ENCODE data around the gene DOP1B.
"Not testable (repeated sequence)": the region's sequence is repeated elsewhere in the genome, so short reads cannot be mapped to it uniquely, and the experiment has no call there.

The DOP1B gene

DNA sequence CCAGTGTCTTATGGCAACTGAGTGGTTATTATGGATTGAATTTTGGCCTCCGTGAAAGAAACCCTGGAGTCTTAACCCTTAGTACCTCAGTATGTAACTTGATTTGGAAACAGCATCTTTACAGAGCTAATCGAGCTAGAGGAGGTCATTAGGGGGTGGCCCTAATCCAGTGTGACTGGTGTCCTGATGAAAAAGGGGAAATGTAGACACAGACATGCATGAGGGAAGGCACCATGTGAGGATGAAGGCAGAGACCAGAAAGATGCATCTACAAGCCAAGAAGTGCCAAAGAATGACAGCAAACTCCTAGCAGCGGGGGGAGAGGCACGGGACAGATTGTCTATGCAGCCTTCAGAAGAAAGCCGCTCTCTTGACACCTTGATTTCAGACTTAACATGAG lies 14.7 kb downstream of the DOP1B start:
- no peak for DNase-seq (ENCODE audit: low spot score)

DNA sequence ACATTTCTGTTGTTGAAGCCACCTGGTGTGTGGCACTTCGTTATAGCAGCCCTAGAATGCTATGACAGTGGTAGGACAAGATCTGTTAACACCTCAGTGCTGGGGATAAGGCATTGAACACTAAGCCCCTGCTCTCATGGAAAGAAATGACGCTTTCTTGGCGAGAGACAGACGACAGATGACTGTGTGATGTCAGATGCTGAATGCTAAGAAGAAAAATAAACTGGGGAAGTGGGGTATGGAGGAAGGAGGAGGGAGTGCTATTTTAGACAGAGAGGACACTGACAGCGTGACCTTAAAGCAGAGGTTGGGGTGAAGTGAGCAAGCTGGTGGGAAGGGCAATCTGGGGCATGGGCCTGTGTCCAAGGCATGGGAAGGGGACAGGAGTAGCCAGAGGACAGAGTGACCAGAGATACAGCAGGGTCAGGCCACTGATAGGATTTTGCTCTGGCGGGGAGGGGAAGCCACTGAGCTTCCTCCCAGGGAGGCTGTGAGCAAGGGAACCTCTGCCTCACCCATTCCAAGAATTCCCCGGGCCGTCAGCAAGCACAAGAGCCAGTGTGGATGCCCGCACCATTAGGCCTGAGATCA lies 15.2 kb downstream of the DOP1B start:
- DNase-seq (ENCODE audit: low spot score): no peak

- DNase-seq (ENCODE audit: low spot score): no peak
These were observed 18.2 kb downstream of the DOP1B start for GRCh38 chr21:36174780-36175179.

DNA sequence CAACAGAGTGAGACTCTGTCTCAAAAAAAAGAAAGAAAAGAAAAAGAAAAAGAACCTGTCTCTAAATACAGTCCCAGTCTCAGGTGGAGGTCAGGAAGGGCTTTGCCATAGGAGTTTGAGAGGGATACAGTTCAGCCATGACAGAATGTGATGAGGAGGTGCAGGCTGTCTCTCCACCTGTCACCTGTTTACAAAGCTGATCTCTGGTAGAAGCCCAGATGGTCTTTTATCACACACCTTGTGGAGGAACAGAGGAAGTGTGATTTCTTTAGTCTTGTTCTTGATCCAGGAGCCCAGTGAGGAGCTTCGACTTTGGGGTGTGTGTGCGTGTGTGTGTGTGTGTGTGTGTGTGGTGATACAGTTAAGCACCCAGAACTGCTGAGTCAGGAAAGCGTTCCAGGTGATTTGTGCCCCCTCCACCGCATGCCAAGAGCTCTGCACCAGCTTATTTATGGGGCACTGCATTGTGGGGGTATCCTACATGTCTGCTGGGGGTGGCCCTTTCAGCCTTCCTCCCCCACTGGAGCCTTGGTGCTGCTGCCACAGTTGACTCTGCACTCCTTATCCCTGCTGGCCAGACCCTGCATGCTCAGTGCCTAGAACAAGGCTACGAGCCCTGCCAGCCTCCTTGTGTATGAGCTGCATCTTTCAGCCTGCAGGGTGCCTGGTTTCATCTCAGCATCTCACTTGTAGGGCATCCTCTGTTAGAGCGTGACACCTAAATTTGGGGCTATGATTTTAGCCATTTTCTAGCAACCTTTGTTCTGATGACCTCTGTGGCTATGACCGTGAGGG lies 19.3 kb downstream of the DOP1B start:
- DNase-seq (ENCODE audit: low spot score): no peak

DNA sequence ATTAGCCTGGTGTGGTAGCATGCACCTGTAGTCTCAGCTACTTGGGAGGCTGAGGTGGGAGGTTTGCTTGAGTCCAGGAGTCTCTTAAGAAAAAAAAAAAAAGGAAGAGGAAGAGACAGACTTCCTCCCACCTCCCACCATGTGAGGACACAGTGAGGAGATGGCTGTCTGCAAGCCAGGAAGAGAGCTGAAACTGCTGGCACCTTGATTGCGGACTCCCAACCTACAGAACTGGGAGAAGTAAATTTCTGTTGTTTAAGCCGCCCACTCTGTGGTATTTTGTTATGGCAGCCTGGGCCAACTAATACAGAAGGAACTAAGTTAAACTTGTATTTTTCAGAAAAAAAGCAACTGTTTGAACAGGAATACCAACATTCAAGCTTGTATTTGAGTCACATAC lies 21.7 kb downstream of the DOP1B start:
- DNase-seq (ENCODE audit: low spot score): no peak

DNA sequence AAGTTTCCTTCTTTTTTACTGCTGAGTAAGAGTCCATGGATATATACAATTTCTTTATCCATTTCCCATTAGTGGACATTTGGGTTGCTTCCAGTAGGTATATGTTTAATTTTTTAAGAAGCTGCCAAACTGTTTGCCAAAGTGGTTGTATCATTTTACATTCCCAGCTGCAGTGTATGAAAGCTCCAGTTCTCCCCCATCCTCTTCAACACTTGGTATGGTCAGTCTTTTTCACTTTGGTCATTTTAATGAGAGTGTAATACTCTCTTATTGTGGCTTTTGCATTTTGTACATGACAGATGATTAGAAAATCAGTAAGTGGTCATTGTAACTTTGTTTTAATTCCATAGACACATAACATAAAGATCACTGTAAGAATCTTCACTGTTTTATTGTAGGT lies 22.5 kb downstream of the DOP1B start:
- DNase-seq (ENCODE audit: low spot score): no peak

DNA sequence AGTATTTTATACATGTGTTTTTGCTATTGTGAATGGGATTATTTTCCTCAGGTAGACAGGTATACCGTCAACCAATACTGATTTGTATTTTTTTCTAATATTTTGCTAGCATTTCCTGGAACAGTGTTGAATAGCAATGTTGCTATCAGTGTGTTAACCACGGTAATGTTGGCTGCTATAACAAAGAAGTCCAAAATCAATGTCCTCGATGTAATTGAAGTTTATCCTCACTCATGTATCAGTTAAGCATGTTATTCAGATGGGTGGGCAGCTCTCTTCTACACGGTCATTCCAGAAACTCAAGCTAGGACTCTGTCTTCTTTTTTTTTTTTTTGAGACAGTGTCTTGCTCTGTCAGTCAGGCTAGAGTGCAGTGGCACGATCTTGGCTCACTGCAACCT lies 24.3 kb downstream of the DOP1B start:
- no peak for DNase-seq (ENCODE audit: low spot score)

- no peak for DNase-seq (ENCODE audit: low spot score)
These were observed 26.6 kb downstream of the DOP1B start for GRCh38 chr21:36183144-36183795.

DNA sequence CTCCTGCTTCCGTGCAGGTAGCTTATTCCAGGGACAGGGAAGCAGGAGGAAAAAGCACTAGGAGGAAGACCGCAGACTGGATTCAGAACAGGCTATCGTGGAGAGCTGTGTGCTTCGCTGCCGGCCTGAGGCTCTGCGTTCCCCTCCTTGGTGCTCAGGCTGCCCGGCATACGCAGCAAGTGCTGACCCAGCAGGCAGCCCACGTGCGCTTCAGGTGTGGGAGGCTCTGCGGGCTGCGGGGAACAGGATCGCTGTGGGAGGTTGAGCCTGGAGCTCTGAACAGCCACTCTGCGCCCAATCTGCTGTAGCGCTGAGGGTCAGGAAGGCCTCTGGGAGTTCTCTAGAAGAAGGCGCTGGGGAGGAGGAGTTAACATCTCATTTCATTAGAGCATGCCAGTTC lies 27.9 kb downstream of the DOP1B start:
- DNase-seq (ENCODE audit: low spot score): no peak

DNA sequence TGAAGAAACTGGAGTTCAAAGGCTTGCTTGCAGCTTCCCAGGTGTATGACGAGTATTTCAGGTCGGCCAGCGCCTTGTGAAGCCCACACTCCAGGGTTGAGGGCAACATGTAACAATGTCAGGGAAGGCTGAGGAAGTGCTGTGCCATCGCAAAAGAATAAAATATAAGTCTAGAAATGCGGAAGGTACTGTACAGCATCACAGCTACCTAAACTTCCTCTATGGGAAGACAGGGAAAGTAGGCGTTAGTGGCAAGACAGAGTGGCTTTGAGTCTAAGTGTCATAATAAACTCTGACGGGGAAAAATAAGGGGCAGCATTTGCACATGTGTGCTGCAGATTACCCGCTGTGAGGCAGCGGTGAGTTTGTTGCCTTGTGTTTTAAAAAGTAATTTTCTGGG lies 28.9 kb downstream of the DOP1B start:
- no peak for DNase-seq (ENCODE audit: low spot score)

DNA sequence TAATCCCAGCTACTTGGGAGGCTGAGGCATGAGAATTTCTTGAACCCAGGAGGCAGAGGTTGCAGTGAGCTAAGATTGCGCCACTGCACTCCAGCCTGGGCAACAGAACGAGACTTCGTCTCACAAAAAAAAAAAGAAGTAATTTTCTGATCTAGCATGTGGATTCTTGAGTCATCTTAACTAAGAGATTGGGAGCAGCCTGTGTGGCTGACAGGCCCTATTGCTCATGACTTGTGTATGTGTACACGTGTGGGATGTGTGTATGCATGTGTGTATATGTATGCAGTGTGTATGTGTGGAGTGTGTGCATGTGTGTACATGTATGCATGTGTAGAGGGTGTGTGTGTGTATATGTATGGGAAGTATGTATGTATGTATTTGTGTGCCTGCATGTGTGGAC lies 29.5 kb downstream of the DOP1B start:
- DNase-seq (ENCODE audit: low spot score): no peak

DNA sequence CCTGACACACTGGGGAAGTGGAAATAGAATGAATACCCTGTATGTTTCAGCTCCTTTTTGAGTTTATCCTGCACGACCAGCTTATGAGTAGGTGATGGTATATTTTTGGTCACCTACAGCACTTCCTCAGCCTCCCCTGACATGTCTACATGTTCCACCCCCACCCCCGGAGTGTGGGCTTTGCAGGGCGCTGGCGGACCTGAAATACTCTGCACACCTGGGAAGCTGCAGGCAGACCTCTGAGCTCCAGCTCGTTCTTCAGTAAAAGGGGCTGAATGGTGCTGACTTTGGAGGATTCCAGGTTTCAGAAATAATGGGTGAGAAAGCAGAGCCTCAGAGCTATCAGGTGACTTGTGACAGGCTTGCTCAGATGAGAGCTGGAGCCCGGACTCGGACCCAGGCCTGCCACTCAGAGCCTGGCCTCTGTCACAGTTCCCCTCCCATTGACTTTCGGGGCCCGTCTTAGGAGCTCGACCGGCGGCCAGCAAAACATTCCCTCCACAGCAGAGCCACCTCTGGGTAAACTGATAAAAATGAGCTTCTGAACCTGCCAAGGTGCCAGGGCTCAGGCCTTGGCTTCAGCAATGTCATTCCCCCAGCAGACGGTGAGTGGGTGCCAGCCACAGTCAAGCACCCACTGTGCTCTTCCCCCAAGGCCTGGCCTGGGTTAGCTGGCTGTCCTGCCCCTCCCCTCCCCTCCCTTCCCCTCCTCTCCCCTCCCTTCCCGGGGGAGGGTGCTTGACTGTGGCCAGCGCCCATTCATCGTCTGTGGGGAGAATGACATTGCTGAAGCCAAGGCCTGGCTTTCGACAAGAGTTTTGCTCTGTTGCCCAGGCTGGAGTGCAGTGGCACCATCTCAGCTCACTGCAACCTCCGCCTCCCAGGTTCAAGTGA lies 30.1 kb downstream of the DOP1B start:
- no peak for DNase-seq (ENCODE audit: low spot score)

DNA sequence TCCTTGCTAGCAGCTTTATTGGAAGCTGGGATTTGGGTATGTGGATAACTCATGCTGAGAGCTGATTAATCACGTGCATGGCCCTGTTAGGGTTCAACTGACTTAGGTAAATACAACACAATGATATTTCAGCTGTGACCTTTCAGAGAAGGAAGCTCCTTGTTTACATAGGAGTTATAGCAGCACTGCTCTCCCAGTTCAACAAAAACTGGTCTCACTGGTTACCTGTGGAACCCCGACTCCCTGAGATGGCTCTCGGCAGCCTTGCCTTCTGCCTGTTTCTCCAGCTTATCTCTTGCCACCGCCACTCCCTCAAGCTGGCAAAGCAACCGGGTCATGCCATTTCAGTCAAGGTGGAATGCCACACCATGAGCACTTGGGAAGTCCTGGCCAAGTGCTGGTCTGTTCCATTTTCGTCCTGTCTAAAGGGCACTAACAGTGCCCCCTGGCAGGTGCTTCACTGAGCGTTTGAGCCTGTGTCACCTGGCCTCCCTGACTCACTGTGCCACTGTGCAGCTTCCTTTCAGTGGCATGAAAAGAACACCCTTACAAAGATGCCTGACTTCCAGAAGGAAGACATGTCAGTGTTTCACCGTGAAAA lies 31.6 kb downstream of the DOP1B start:
- DNase-seq (ENCODE audit: low spot score): no peak

DNA sequence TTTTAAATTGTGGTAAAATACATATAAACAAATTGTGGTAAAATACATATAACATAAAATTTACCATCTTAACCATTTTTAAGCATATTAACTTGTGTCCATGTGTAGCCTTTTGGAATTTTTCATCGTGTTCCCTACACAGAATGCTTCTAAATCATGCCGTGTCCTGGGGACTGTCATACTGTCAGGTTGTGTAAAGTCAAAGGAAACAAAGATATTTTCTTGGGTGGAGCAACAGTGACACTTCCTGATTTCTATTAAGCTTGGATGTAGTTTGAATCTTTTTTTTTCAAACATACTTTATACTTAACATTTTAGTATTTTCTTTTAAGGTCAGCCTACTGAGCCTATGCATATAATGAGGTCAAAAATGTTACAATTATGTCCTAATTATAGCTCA lies 32.3 kb downstream of the DOP1B start:
- DNase-seq (ENCODE audit: low spot score): no peak

DNA sequence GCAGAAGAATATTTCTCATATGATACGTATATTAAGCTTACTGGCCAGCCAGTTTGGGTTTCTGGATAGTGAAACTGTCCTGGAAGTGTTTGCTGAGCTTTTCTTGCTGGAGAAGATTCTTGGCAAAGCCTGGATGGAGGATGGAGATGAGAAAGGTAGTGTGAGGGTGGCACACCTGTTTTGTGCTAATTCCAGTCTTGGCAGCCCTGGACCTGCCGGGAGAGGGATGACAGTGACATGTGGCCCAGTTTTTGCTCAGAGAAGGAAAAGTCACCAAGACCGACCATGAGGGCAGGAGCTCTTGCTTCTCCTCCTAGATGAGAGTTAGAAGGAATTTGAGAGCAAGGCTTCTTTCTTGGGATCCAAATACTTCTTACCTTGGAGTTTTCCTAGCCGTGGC lies 34.1 kb downstream of the DOP1B start:
- DNase-seq (ENCODE audit: low spot score): no peak

GRCh38 chr21:36193200-36193599 lies 36.6 kb downstream of the DOP1B start:
- DNase-seq (ENCODE audit: low spot score): no peak

- DNase-seq (ENCODE audit: low spot score): no peak
These were observed 37.4 kb downstream of the DOP1B start for GRCh38 chr21:36194024-36194423.

- no peak for DNase-seq (ENCODE audit: low spot score)
These were observed 39.0 kb downstream of the DOP1B start for GRCh38 chr21:36195613-36196012.

- DNase-seq (ENCODE audit: low spot score): no peak
These were observed 42.4 kb downstream of the DOP1B start for GRCh38 chr21:36199021-36199420.

GRCh38 chr21:36199575-36199974 lies 43.0 kb downstream of the DOP1B start:
- not testable (repeated sequence) for DNase-seq (ENCODE audit: low spot score)

GRCh38 chr21:36200081-36200561 lies 43.5 kb downstream of the DOP1B start:
- DNase-seq (ENCODE audit: low spot score): no peak

Measured in hematopoietic multipotent progenitor cell treated with erythropoietin and hydrocortisone succinate and interleukin-3 and kit ligand, for 15 days (in vitro differentiated cells).